ENCODE data around the gene RYR3.
A peak's percentile ranks its signal among the peaks of the same experiment; 100 is the strongest.

The RYR3 gene

GRCh38 chr15:33722005-33722672 lies 411.4 kb downstream of the RYR3 start:
- H3K4me3 ChIP-seq (ENCODE audit: low read depth, low read length), result no peak overlapping the region
- H3K79me2 ChIP-seq (ENCODE audit: control insufficient read depth, insufficient read depth, low read length, unreplicated experiment), result no peaks in the 10 kb centered on the region
- H3K36me3 ChIP-seq (ENCODE audit: insufficient read depth, low read length), result no peaks in the 10 kb centered on the region
- H3K4me1 ChIP-seq (ENCODE audit: control insufficient read depth, insufficient read depth, low read length, unreplicated experiment), result peaks cover 24% of the 10 kb centered on the region
- peak overlapping the region; percentile 10 for H2AFZ ChIP-seq (ENCODE audit: low read length, unreplicated experiment)
- H3K27me3 ChIP-seq (ENCODE audit: insufficient read depth, low read length), result no peaks in the 10 kb centered on the region
- H3K27ac ChIP-seq (ENCODE audit: low read depth, low read length), result peak overlapping the region; percentile 78

- Histone ChIP-seq H3K79me2 (ENCODE audit: control insufficient read depth, insufficient read depth, low read length, unreplicated experiment) (no peaks in the 10 kb centered on the region), H2AFZ (ENCODE audit: low read length, unreplicated experiment) (no peak overlapping the region), H3K4me3 (ENCODE audit: low read depth, low read length) (no peak overlapping the region), H3K36me3 (ENCODE audit: insufficient read depth, low read length) (no peaks in the 10 kb centered on the region), H3K4me1 (ENCODE audit: control insufficient read depth, insufficient read depth, low read length, unreplicated experiment) (peaks cover 24% of the 10 kb centered on the region), H3K27me3 (ENCODE audit: insufficient read depth, low read length) (no peaks in the 10 kb centered on the region), H3K27ac (ENCODE audit: low read depth, low read length) (peak overlapping the region; percentile 78)
These were observed 411.9 kb downstream of the RYR3 start for GRCh38 chr15:33722673-33723015.

- H2AFZ ChIP-seq (ENCODE audit: low read length, unreplicated experiment), result no peak overlapping the region
These were observed 413.7 kb downstream of the RYR3 start for GRCh38 chr15:33724321-33725036.

GRCh38 chr15:33729653-33730052 lies 418.9 kb downstream of the RYR3 start:
- Histone ChIP-seq H3K79me2 (ENCODE audit: control insufficient read depth, insufficient read depth, low read length, unreplicated experiment) (no peaks in the 10 kb centered on the region), H3K4me3 (ENCODE audit: low read depth, low read length) (no peak overlapping the region), H3K27me3 (ENCODE audit: insufficient read depth, low read length) (no peaks in the 10 kb centered on the region), H3K4me1 (ENCODE audit: control insufficient read depth, insufficient read depth, low read length, unreplicated experiment) (peaks cover 5% of the 10 kb centered on the region), H3K27ac (ENCODE audit: low read depth, low read length) (no peak overlapping the region), H2AFZ (ENCODE audit: low read length, unreplicated experiment) (no peak overlapping the region), H3K36me3 (ENCODE audit: insufficient read depth, low read length) (no peaks in the 10 kb centered on the region)

More at GRCh38 chr15:33724321-33725036, 413.7 kb downstream of the RYR3 start:
- Histone ChIP-seq H3K79me2 (ENCODE audit: control insufficient read depth, insufficient read depth, low read length, unreplicated experiment) (no peaks in the 10 kb centered on the region), H3K4me3 (ENCODE audit: low read depth, low read length) (no peak overlapping the region), H3K27ac (ENCODE audit: low read depth, low read length) (no peak overlapping the region), H3K36me3 (ENCODE audit: insufficient read depth, low read length) (no peaks in the 10 kb centered on the region), H3K27me3 (ENCODE audit: insufficient read depth, low read length) (no peaks in the 10 kb centered on the region), H3K4me1 (ENCODE audit: control insufficient read depth, insufficient read depth, low read length, unreplicated experiment) (peaks cover 24% of the 10 kb centered on the region)

- H2AFZ ChIP-seq (ENCODE audit: low read length, unreplicated experiment), result peak overlapping the region; percentile 66
These were observed 420.0 kb downstream of the RYR3 start for GRCh38 chr15:33730815-33731214.

GRCh38 chr15:33735143-33735542 lies 424.4 kb downstream of the RYR3 start:
- Histone ChIP-seq H3K4me1 (ENCODE audit: control insufficient read depth, insufficient read depth, low read length, unreplicated experiment) (peaks cover 5% of the 10 kb centered on the region), H3K4me3 (ENCODE audit: low read depth, low read length) (no peak overlapping the region), H3K27ac (ENCODE audit: low read depth, low read length) (no peak overlapping the region), H2AFZ (ENCODE audit: low read length, unreplicated experiment) (no peak overlapping the region), H3K36me3 (ENCODE audit: insufficient read depth, low read length) (no peaks in the 10 kb centered on the region), H3K79me2 (ENCODE audit: control insufficient read depth, insufficient read depth, low read length, unreplicated experiment) (no peaks in the 10 kb centered on the region), H3K27me3 (ENCODE audit: insufficient read depth, low read length) (peaks cover under 1% of the 10 kb centered on the region; the same call in 1 of the 2 replicates)

More at GRCh38 chr15:33730815-33731214, 420.0 kb downstream of the RYR3 start:
- Histone ChIP-seq H3K79me2 (ENCODE audit: control insufficient read depth, insufficient read depth, low read length, unreplicated experiment) (no peaks in the 10 kb centered on the region), H3K36me3 (ENCODE audit: insufficient read depth, low read length) (no peaks in the 10 kb centered on the region), H3K4me1 (ENCODE audit: control insufficient read depth, insufficient read depth, low read length, unreplicated experiment) (peaks cover 5% of the 10 kb centered on the region), H3K4me3 (ENCODE audit: low read depth, low read length) (no peak overlapping the region), H3K27me3 (ENCODE audit: insufficient read depth, low read length) (no peaks in the 10 kb centered on the region), H3K27ac (ENCODE audit: low read depth, low read length) (no peak overlapping the region)

- H3K27me3 ChIP-seq (ENCODE audit: insufficient read depth, low read length), result peaks cover 7% of the 10 kb centered on the region; the same call in 1 of the 2 replicates
- H3K36me3 ChIP-seq (ENCODE audit: insufficient read depth, low read length), result no peaks in the 10 kb centered on the region
- H2AFZ ChIP-seq (ENCODE audit: low read length, unreplicated experiment), result no peak overlapping the region
- peaks cover 2% of the 10 kb centered on the region for H3K4me1 ChIP-seq (ENCODE audit: control insufficient read depth, insufficient read depth, low read length, unreplicated experiment)
- H3K4me3 ChIP-seq (ENCODE audit: low read depth, low read length), result no peak overlapping the region
- no peak overlapping the region for H3K27ac ChIP-seq (ENCODE audit: low read depth, low read length)
- H3K79me2 ChIP-seq (ENCODE audit: control insufficient read depth, insufficient read depth, low read length, unreplicated experiment), result no peaks in the 10 kb centered on the region
These were observed 425.0 kb downstream of the RYR3 start for GRCh38 chr15:33735637-33736247.

- H3K36me3 ChIP-seq (ENCODE audit: insufficient read depth, low read length), result no peaks in the 10 kb centered on the region
- H3K79me2 ChIP-seq (ENCODE audit: control insufficient read depth, insufficient read depth, low read length, unreplicated experiment), result no peaks in the 10 kb centered on the region
- H3K27me3 ChIP-seq (ENCODE audit: insufficient read depth, low read length), result peaks cover 18% of the 10 kb centered on the region; the same call in 1 of the 2 replicates
- no peaks in the 10 kb centered on the region for H3K4me1 ChIP-seq (ENCODE audit: control insufficient read depth, insufficient read depth, low read length, unreplicated experiment)
- peak overlapping the region; percentile 32; the same call in 1 of the 2 replicates for H3K4me3 ChIP-seq (ENCODE audit: low read depth, low read length)
- no peak overlapping the region for H2AFZ ChIP-seq (ENCODE audit: low read length, unreplicated experiment)
- H3K27ac ChIP-seq (ENCODE audit: low read depth, low read length), result no peak overlapping the region
These were observed 427.2 kb downstream of the RYR3 start for GRCh38 chr15:33737687-33738601.

GRCh38 chr15:33738941-33739664 lies 428.3 kb downstream of the RYR3 start:
- H3K36me3 ChIP-seq (ENCODE audit: insufficient read depth, low read length), result no peaks in the 10 kb centered on the region
- H3K79me2 ChIP-seq (ENCODE audit: control insufficient read depth, insufficient read depth, low read length, unreplicated experiment), result no peaks in the 10 kb centered on the region
- no peak overlapping the region for H2AFZ ChIP-seq (ENCODE audit: low read length, unreplicated experiment)
- peaks cover 29% of the 10 kb centered on the region; the same call in 1 of the 2 replicates for H3K27me3 ChIP-seq (ENCODE audit: insufficient read depth, low read length)
- H3K27ac ChIP-seq (ENCODE audit: low read depth, low read length), result no peak overlapping the region
- H3K4me1 ChIP-seq (ENCODE audit: control insufficient read depth, insufficient read depth, low read length, unreplicated experiment), result no peaks in the 10 kb centered on the region
- H3K4me3 ChIP-seq (ENCODE audit: low read depth, low read length), result no peak overlapping the region
